Epithelial cell of proximal tubule (primary cell): ENCODE data around the gene HPS3. TPM values are rescaled to one million over a fixed set of nuclear protein-coding genes. Genes with fewer than 3 reads are reported as not detected.
"Not testable (repeated sequence)": the region's sequence is repeated elsewhere in the genome, so short reads cannot be mapped to it uniquely, and the experiment has no call there.

Source experiments
- DNase-seq: peaks from one replicate; pipeline ENCODE4 v3.0.0-alpha.2; 2011; ENCODE audit warnings: low read depth
- H3K4me3 ChIP-seq: 2 replicates; pipeline ENCODE4 v1.5.1; 2011; ENCODE audit warnings: low read depth, mild to moderate bottlenecking, low read length
- CTCF ChIP-seq: conservative IDR thresholded peaks from 2 replicates; pipeline ENCODE4 v1.5.1; 2012; ENCODE audit warnings: low read depth, mild to moderate bottlenecking, low read length
- total RNA-seq: library from RNA; depleted of rRNA; stranded (reverse); fragments of >200 nt; gene quantifications from 2 replicates; pipeline ENCODE4 v1.2.3, GENCODE V29; 2015

HPS3 gene
- total RNA-seq, 1 donor from 2014 or later, result 32.7 TPM

- no peak overlapping the region for H3K4me3 ChIP-seq
- TF ChIP-seq CTCF, result no peak
- DNase-seq, result peak; percentile 100
These were observed 50.7 kb downstream of the HPS3 start for GRCh38 chr3:149180057-149180573.

GRCh38 chr3:149181182-149181581 lies 51.7 kb downstream of the HPS3 start:
- no peak for TF ChIP-seq CTCF
- no peak for DNase-seq
- H3K4me3 ChIP-seq, result no peak overlapping the region

GRCh38 chr3:149186219-149186618 lies 56.8 kb downstream of the HPS3 start:
- no peak for DNase-seq
- no peak overlapping the region for H3K4me3 ChIP-seq
- no peak for TF ChIP-seq CTCF

GRCh38 chr3:149186721-149187120 lies 57.3 kb downstream of the HPS3 start:
- no peak for DNase-seq
- TF ChIP-seq CTCF, result no peak

GRCh38 chr3:149188494-149188893 lies 59.1 kb downstream of the HPS3 start:
- no peak for DNase-seq
- TF ChIP-seq CTCF, result no peak
- H3K4me3 ChIP-seq, result no peak overlapping the region

More at GRCh38 chr3:149186721-149187120, 57.3 kb downstream of the HPS3 start:
- no peak overlapping the region for H3K4me3 ChIP-seq

- no peak for DNase-seq
- no peak overlapping the region for H3K4me3 ChIP-seq
- no peak for TF ChIP-seq CTCF
These were observed 65.8 kb downstream of the HPS3 start for GRCh38 chr3:149195221-149195620.

GRCh38 chr3:149196805-149197592 lies 67.6 kb downstream of the HPS3 start:
- DNase-seq, H3K4me3 ChIP-seq: not testable (repeated sequence)
